ENCODE results near the gene CCBE1.

The CCBE1 gene

GRCh38 chr18:59546188-59546587 is 151.0 kb downstream of the CCBE1 start:
- TF ChIP-seq FOXP2 (optimal IDR thresholded peaks at IDR 0.05; ENCODE audit: borderline replicate concordance, extremely low read depth, extremely low read length, insufficient read depth): no peak
- TF ChIP-seq SIN3A (IDR thresholded peaks at IDR 0.05; ENCODE audit: borderline replicate concordance, insufficient read depth, low read length): no peak
- no peak for TF ChIP-seq POLR2AphosphoS5 (IDR thresholded peaks at IDR 0.05; ENCODE audit: low read depth, low read length)
- TF ChIP-seq REST (IDR thresholded peaks at IDR 0.05; ENCODE audit: insufficient read depth in 1 of 2, low read depth in 2 of 2, low read length in 2 of 2): no peak
- TF ChIP-seq TAF1 (IDR thresholded peaks at IDR 0.05; ENCODE audit: borderline replicate concordance, insufficient read depth, low read length): no peak

GRCh38 chr18:59540780-59541179 is 156.4 kb downstream of the CCBE1 start:
- no peak for TF ChIP-seq TAF1 (IDR thresholded peaks at IDR 0.05; ENCODE audit: borderline replicate concordance, insufficient read depth, low read length)
- TF ChIP-seq POLR2AphosphoS5 (IDR thresholded peaks at IDR 0.05; ENCODE audit: low read depth, low read length): no peak

DNA sequence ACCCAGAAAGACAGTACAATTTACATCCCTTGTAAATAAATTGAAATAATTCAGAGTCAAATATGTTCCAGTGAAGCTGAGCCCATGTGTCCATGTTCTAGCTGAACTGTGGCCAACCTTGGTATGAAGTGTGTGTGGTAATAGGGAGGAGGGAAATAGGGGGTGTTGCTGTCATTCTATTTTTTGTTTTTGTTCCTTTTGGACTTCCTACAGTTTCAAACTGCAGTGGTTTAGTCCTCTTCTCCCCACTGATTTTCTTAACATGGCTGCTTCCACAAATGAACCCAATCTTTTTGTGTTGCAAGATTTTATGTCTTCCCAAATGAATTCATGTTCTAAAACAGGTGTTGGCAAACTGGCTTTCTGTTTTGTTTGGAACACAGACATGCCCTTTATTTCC is 156.9 kb downstream of the CCBE1 start:
- TF ChIP-seq SIN3A (IDR thresholded peaks at IDR 0.05; ENCODE audit: borderline replicate concordance, insufficient read depth, low read length) (no peak), FOXP2 (optimal IDR thresholded peaks at IDR 0.05; ENCODE audit: borderline replicate concordance, extremely low read depth, extremely low read length, insufficient read depth) (no peak), TAF1 (IDR thresholded peaks at IDR 0.05; ENCODE audit: borderline replicate concordance, insufficient read depth, low read length) (no peak), POLR2AphosphoS5 (IDR thresholded peaks at IDR 0.05; ENCODE audit: low read depth, low read length) (no peak)

- no peak for TF ChIP-seq TAF1 (IDR thresholded peaks at IDR 0.05; ENCODE audit: borderline replicate concordance, insufficient read depth, low read length)
- TF ChIP-seq REST (IDR thresholded peaks at IDR 0.05; ENCODE audit: insufficient read depth in 1 of 2, low read depth in 2 of 2, low read length in 2 of 2): no peak
- TF ChIP-seq SIN3A (IDR thresholded peaks at IDR 0.05; ENCODE audit: borderline replicate concordance, insufficient read depth, low read length): no peak
- TF ChIP-seq FOXP2 (optimal IDR thresholded peaks at IDR 0.05; ENCODE audit: borderline replicate concordance, extremely low read depth, extremely low read length, insufficient read depth): no peak
Observed at GRCh38 chr18:59539108-59539507, 158.1 kb downstream of the CCBE1 start.

- TF ChIP-seq SIN3A (IDR thresholded peaks at IDR 0.05; ENCODE audit: borderline replicate concordance, insufficient read depth, low read length): no peak
- no peak for TF ChIP-seq REST (IDR thresholded peaks at IDR 0.05; ENCODE audit: insufficient read depth in 1 of 2, low read depth in 2 of 2, low read length in 2 of 2)
- TF ChIP-seq FOXP2 (optimal IDR thresholded peaks at IDR 0.05; ENCODE audit: borderline replicate concordance, extremely low read depth, extremely low read length, insufficient read depth): no peak
- TF ChIP-seq POLR2AphosphoS5 (IDR thresholded peaks at IDR 0.05; ENCODE audit: low read depth, low read length): no peak
- no peak for TF ChIP-seq TAF1 (IDR thresholded peaks at IDR 0.05; ENCODE audit: borderline replicate concordance, insufficient read depth, low read length)
Observed at GRCh38 chr18:59537579-59537978, 159.6 kb downstream of the CCBE1 start.

DNA sequence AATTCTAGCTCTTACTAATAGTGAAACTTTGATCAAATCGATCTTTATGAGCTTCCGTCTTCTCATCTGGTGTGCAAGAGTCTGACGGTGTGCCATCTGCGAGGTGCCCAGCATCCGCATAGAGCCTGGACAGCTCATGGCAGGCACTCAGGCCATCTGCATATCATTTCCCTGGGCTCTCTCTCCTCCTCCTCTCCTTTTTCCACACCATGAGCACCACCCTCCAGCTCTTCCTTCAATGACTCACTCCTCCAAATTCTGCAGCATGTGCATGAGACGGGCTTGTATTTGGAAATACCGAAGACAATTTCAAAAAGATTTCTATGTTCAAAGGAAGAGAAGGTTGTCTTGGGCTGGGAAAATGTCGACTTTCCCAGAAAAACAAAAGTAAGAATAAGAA is 161.1 kb downstream of the CCBE1 start:
- no peak for TF ChIP-seq POLR2AphosphoS5 (IDR thresholded peaks at IDR 0.05; ENCODE audit: low read depth, low read length)

- no peak for TF ChIP-seq SIN3A (IDR thresholded peaks at IDR 0.05; ENCODE audit: borderline replicate concordance, insufficient read depth, low read length)
- TF ChIP-seq POLR2AphosphoS5 (IDR thresholded peaks at IDR 0.05; ENCODE audit: low read depth, low read length): no peak
- no peak for TF ChIP-seq FOXP2 (optimal IDR thresholded peaks at IDR 0.05; ENCODE audit: borderline replicate concordance, extremely low read depth, extremely low read length, insufficient read depth)
- no peak for TF ChIP-seq REST (IDR thresholded peaks at IDR 0.05; ENCODE audit: insufficient read depth in 1 of 2, low read depth in 2 of 2, low read length in 2 of 2)
- TF ChIP-seq TAF1 (IDR thresholded peaks at IDR 0.05; ENCODE audit: borderline replicate concordance, insufficient read depth, low read length): no peak
Observed at GRCh38 chr18:59535055-59535454, 162.2 kb downstream of the CCBE1 start.

Measured in PFSK-1 (cell line).